HG03064 (cell line): ENCODE results near the gene URAD.

Source experiments
- ATAC-seq: cut with Tn5 transposase; IDR thresholded peaks from one replicate; pipeline ENCODE4 v1.9.1; 2021; ENCODE audit warnings: low read depth; ENCODE audit not compliant: unreplicated experiment

Gene URAD

GRCh38 chr13:27961227-27962085, 27.0 kb downstream of the URAD start:
- ATAC-seq = no peak

- ATAC-seq = no peak
Observed at GRCh38 chr13:27960362-27961226, 27.9 kb downstream of the URAD start.

DNA sequence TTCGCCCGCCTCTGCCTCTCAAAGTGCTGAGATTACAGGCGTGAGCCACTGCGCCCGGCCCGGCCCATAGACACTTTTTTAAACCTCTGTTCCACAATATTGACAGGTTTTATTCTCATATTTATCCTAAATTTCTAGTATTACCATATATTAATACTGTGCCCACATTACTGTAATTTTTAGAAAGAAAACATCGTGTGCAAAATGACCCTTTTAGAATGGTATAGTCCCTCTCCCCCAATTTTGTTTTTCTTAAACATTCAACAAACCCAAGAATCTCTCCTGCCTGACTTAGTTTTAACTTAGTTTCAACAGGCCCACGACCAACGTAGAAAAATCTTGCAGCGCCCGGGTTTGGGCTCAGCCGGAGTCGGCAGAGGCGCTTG, 28.5 kb downstream of the URAD start:
- no peak for ATAC-seq

GRCh38 chr13:27956576-27957300, 31.8 kb downstream of the URAD start:
- no peak for ATAC-seq

DNA sequence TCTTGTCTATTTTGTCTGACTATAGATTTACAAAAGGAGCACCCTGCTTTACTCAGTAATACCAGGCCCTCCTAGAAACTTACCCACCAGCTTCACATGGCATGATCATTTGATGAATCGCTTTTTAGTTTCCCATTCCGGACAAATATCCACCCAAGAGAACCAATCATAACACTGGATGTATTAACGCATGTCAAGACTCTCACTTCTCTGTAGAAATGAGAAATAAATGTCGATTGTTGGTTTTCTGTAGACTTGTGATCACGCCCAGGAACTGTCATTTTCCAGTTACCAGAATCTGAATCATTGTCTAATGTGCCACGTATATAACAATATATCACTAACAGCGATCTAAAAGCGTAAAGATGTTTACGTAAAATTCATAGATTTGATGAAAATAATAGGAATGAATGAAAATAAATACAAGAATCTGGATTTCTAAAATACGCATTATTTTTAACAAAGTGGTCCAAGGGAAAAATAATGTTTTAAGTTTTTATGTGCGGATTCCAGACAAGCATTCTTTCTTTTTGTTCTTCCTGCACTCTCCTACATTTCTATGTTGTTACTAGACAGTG, 33.4 kb downstream of the URAD start:
- no peak for ATAC-seq

DNA sequence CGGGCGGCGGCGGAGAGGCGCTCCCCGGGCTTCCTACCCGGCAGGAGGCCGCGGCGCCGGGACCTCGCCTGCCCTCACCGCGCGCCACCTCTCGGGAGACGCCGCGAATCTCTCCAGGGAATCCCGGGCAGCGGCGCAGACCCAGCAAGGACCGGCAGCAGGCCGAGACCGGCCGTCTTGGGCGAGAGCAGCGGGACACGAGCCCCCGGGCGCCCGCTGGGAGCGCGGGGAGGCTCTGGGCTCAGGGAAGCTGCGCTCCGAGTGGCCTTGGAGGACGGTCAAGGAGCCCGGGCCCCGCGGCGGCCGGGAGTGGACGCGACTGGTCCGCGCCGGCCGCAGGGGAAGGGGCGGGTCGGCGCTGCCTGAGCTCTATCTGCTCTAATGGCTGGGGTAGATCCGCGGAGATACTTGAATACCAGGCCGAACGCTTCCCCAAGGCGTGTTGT, 34.1 kb downstream of the URAD start:
- ATAC-seq = no peak

- ATAC-seq = peak; percentile 85
Observed at GRCh38 chr13:27953676-27954405, 34.7 kb downstream of the URAD start.

- no peak for ATAC-seq
Observed at GRCh38 chr13:27952876-27953675, 35.4 kb downstream of the URAD start.

DNA sequence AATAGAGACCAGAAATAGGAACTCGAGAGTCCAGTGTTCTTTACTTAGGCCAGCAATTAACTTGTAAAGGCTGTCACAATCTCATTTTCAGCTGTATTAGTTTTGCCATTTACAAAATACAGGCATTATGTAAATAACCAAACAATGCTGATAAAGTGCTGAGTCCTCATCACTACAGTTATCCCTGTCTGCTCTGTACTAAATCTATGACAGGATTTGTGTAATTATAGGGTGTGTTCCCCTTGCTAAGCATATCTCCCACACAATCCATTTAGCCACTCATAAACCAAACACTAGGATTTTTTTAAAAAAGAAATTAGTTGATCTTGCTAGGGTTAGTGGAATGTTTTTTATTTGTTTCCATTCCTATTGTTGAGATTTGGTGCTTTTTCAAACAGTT, 45.5 kb downstream of the URAD start:
- no peak for ATAC-seq

GRCh38 chr13:27933580-27934328, 54.7 kb downstream of the URAD start:
- ATAC-seq = no peak

- no peak for ATAC-seq
Observed at GRCh38 chr13:27933118-27933517, 55.4 kb downstream of the URAD start.

- no peak for ATAC-seq
Observed at GRCh38 chr13:27929868-27930267, 58.6 kb downstream of the URAD start.

- no peak for ATAC-seq
Observed at GRCh38 chr13:27928805-27929753, 59.4 kb downstream of the URAD start.

DNA sequence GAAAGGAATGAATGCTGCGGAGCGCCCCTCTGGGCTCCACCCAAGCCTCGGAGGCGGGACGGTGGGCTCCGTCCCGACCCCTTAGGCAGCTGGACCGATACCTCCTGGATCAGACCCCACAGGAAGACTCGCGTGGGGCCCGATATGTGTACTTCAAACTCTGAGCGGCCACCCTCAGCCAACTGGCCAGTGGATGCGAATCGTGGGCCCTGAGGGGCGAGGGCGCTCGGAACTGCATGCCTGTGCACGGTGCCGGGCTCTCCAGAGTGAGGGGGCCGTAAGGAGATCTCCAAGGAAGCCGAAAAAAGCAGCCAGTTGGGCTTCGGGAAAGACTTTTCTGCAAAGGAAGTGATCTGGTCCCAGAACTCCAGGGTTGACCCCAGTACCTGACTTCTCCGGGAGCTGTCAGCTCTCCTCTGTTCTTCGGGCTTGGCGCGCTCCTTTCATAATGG, 60.1 kb downstream of the URAD start:
- ATAC-seq = no peak
